OCI-LY3 (cell line): ENCODE data around the gene LAIR1.
"Not testable (repeated sequence)": the region's sequence is repeated elsewhere in the genome, so short reads cannot be mapped to it uniquely, and the experiment has no call there.

Experiments used
- H2AFZ ChIP-seq: fragments of 200-600, 300-600 bp; shearing (Covaris generic); 2 replicates; pipeline ENCODE4 v1.6.0; 2014; ENCODE audit warnings: antibody characterized with exemption, low read depth, low read length
- H3K27ac ChIP-seq: fragments of 200-600, 300-600 bp; sonication (generic); 2 replicates; pipeline ENCODE4 v1.5.1; 2014; ENCODE audit warnings: mild to moderate bottlenecking, low read length, moderate library complexity, mixed read lengths
- H3K27me3 ChIP-seq: fragments of 200-600, 300-600 bp; sonication (generic); 2 replicates; pipeline ENCODE4 v1.6.1; 2014; ENCODE audit warnings: low read depth, low read length, mixed read lengths
- H3K36me3 ChIP-seq: fragments of 200-600, 300-600 bp; sonication (generic); replicated peaks from 2 replicates; pipeline ENCODE3; 2014; ENCODE audit warnings: low read depth, low read length, mixed read lengths
- H3K4me1 ChIP-seq: fragments of 300-600, 200-600 bp; sonication (generic); 2 replicates; pipeline ENCODE4 v1.6.1; 2014; ENCODE audit warnings: low read length, mixed read lengths
- H3K4me2 ChIP-seq: fragments of 200-600, 300-600 bp; sonication (generic); 2 replicates; pipeline ENCODE4 v1.6.1; 2014; ENCODE audit warnings: low read length, mixed read lengths
- H3K4me3 ChIP-seq: fragments of 300-600, 200-600 bp; sonication (generic); 2 replicates; pipeline ENCODE4 v1.5.1; 2014; ENCODE audit warnings: antibody characterized with exemption, mild to moderate bottlenecking, low read length, moderate library complexity
- H3K79me2 ChIP-seq: fragments of 300-600, 200-600 bp; shearing (Covaris generic); 2 replicates; pipeline ENCODE4 v1.6.1; 2014; ENCODE audit warnings: mild to moderate bottlenecking, low read length, mixed read lengths
- H3K9ac ChIP-seq: fragments of 300-600, 200-600 bp; shearing (Covaris generic); 2 replicates; pipeline ENCODE4 v1.6.0; 2014; ENCODE audit warnings: mild to moderate bottlenecking, low read length, moderate library complexity
- H3K9me3 ChIP-seq: fragments of 200-600, 300-600 bp; shearing (Covaris generic); 2 replicates; pipeline ENCODE4 v1.6.1; 2014; ENCODE audit warnings: low read length, mixed read lengths; ENCODE audit not compliant: insufficient read depth
- H4K20me1 ChIP-seq: fragments of 200-600, 300-600 bp; sonication (generic); 2 replicates; pipeline ENCODE4 v1.6.1; 2016; ENCODE audit warnings: low read length, mixed read lengths; ENCODE audit not compliant: insufficient read depth
- CTCF ChIP-seq: fragments of 200-600, 300-600 bp; sonication (generic); IDR thresholded peaks from 2 replicates; pipeline ENCODE4 v1.5.1; 2014; ENCODE audit warnings: antibody characterized with exemption, low read length, low read depth
- EZH2phosphoT487 ChIP-seq: fragments of 200-600 bp; shearing (Covaris generic); IDR thresholded peaks from 2 replicates; pipeline ENCODE4 v1.6.1; 2018; ENCODE audit warnings: antibody characterized with exemption, mixed run types, low read depth

LAIR1 gene

GRCh38 chr19:54366811-54367210 is 2.1 kb upstream of the LAIR1 start:
- no peaks in the 10 kb centered on the region for H3K36me3 ChIP-seq
- H3K4me2 ChIP-seq, result no peak overlapping the region
- H4K20me1 ChIP-seq, result no peaks in the 10 kb centered on the region
- H3K9me3 ChIP-seq, result no peaks in the 10 kb centered on the region
- no peak overlapping the region for H2AFZ ChIP-seq
- no peak overlapping the region for H3K4me3 ChIP-seq
- no peak overlapping the region for H3K9ac ChIP-seq
- H3K27me3 ChIP-seq, result peaks cover 42% of the 10 kb centered on the region
- H3K79me2 ChIP-seq, result no peaks in the 10 kb centered on the region
- no peak for TF ChIP-seq EZH2phosphoT487
- TF ChIP-seq CTCF, result no peak
- H3K27ac ChIP-seq, result no peak overlapping the region
- H3K4me1 ChIP-seq, result peaks cover 13% of the 10 kb centered on the region

- H4K20me1 ChIP-seq, H2AFZ ChIP-seq, H3K4me2 ChIP-seq, H3K79me2 ChIP-seq, H3K27ac ChIP-seq, H3K9me3 ChIP-seq, H3K9ac ChIP-seq, H3K4me3 ChIP-seq, H3K36me3 ChIP-seq: not testable (repeated sequence)
- Histone ChIP-seq H3K4me1 (peaks cover 21% of the 10 kb centered on the region), H3K27me3 (peaks cover 33% of the 10 kb centered on the region)
Measured at GRCh38 chr19:54365798-54366197, 1.1 kb upstream of the LAIR1 start.

GRCh38 chr19:54361680-54362422 is 2.9 kb downstream of the LAIR1 start:
- Histone ChIP-seq H3K27ac (peak overlapping the region; percentile 9; the same call in 1 of the 2 replicates), H3K27me3 (peaks cover 25% of the 10 kb centered on the region), H3K4me1 (peaks cover 24% of the 10 kb centered on the region), H3K4me3 (peak overlapping the region; percentile 52; the same call in 1 of the 2 replicates), H3K4me2 (peak overlapping the region; percentile 61), H3K9ac (peak overlapping the region; percentile 4; the same call in 1 of the 2 replicates)
- H4K20me1 ChIP-seq, H2AFZ ChIP-seq, H3K36me3 ChIP-seq, H3K9me3 ChIP-seq, H3K79me2 ChIP-seq: not testable (repeated sequence)

- H3K9me3 ChIP-seq, H3K79me2 ChIP-seq, H2AFZ ChIP-seq, H3K27ac ChIP-seq, H3K36me3 ChIP-seq, H4K20me1 ChIP-seq, H3K9ac ChIP-seq: not testable (repeated sequence)
- H3K4me2 ChIP-seq, result peak overlapping the region; percentile 41
- TF ChIP-seq CTCF, result peak; percentile 26
- H3K4me1 ChIP-seq, result peaks cover 27% of the 10 kb centered on the region
- H3K27me3 ChIP-seq, result peaks cover 31% of the 10 kb centered on the region
- peak overlapping the region; percentile 26; the same call in 1 of the 2 replicates for H3K4me3 ChIP-seq
Measured at GRCh38 chr19:54359149-54359820, 5.4 kb downstream of the LAIR1 start.

- H3K27me3 ChIP-seq, result peaks cover 30% of the 10 kb centered on the region
Measured at GRCh38 chr19:54357381-54357780, 7.3 kb downstream of the LAIR1 start.

More at GRCh38 chr19:54357381-54357780, 7.3 kb downstream of the LAIR1 start:
- peaks cover 33% of the 10 kb centered on the region for H3K4me1 ChIP-seq
- H4K20me1 ChIP-seq, result no peaks in the 10 kb centered on the region
- H3K27ac ChIP-seq, result no peak overlapping the region
- no peak overlapping the region for H3K4me2 ChIP-seq
- H3K9me3 ChIP-seq, result no peaks in the 10 kb centered on the region
- H2AFZ ChIP-seq, result no peak overlapping the region
- H3K9ac ChIP-seq, result no peak overlapping the region
- TF ChIP-seq EZH2phosphoT487, result no peak
- TF ChIP-seq CTCF, result no peak
- no peaks in the 10 kb centered on the region for H3K36me3 ChIP-seq
- H3K4me3 ChIP-seq, result no peak overlapping the region
- no peaks in the 10 kb centered on the region for H3K79me2 ChIP-seq
